ENCODE data around the gene ZNF787. TPM values are rescaled to one million over a fixed set of nuclear protein-coding genes. Genes with fewer than 3 reads are reported as not detected.

ZNF787 gene
- total and polyA plus RNA-seq, 10 donors = 16.6 to 53.8 (median 30.9) TPM

DNA sequence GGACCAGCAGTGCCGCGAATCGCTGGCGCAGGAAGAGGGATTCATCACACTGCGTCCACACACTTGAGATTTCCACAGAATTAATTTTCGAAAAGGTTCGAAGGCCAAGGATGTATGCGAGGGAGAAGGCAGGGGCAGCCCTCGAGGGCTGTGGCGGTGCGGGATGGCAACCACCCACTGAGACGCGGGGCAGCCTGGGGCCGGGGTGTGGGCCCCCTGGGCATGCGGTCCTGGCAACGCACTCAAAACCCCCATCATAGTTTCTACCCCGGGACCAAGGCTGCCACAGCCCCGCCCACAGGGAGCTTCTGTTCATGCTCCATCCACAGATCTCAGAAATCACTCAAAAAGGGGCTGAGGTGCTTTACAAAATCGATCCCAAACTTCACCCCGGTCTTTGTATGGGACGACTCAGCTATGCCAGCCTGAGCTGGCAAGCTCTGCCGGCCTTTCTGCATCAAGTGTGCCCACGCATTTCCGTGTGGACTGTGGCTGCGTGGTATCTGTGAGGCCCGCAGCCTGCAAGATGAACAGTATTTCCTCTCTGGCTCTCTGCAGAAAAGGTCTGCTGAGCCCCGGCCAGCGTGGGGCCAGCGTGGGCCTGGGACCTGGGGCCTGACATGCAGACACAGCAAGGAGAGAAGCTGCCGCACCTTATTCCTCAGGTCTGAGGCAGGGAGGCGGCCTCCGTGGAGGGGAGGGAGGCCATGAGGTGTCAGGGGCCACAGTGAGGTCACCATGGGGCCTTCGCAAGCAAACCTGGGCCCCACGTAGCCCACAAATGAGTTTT is 19.2 kb downstream of the ZNF787 start:
- TF ChIP-seq, protein P1, sequence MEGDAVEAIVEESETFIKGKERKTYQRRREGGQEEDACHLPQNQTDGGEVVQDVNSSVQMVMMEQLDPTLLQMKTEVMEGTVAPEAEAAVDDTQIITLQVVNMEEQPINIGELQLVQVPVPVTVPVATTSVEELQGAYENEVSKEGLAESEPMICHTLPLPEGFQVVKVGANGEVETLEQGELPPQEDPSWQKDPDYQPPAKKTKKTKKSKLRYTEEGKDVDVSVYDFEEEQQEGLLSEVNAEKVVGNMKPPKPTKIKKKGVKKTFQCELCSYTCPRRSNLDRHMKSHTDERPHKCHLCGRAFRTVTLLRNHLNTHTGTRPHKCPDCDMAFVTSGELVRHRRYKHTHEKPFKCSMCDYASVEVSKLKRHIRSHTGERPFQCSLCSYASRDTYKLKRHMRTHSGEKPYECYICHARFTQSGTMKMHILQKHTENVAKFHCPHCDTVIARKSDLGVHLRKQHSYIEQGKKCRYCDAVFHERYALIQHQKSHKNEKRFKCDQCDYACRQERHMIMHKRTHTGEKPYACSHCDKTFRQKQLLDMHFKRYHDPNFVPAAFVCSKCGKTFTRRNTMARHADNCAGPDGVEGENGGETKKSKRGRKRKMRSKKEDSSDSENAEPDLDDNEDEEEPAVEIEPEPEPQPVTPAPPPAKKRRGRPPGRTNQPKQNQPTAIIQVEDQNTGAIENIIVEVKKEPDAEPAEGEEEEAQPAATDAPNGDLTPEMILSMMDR (IDR thresholded peaks at IDR 0.05 in 8 of 11, conservative IDR thresholded peaks at IDR 0.05 in 3 of 11) = no peak
- TF ChIP-seq POLR2AphosphoS5 (IDR thresholded peaks at IDR 0.05) = peak in 1 of 3 donors; percentile 2
- TF ChIP-seq POLR2A (IDR thresholded peaks at IDR 0.05) = no peak
- Histone ChIP-seq H3K9me3 (no peaks in the 10 kb centered on the region), H3K27ac (peak overlapping the region in 5 of 8 donors; percentile 58 to 76 (median 73)), H3K36me3 (peaks cover 0 to 77% (median 36%) of the 10 kb centered on the region in 6 donors), H3K27me3 (replicated peaks in 1 of 7) (no peaks in the 10 kb centered on the region), H3K4me3 (no peak overlapping the region), H3K4me1 (peaks cover 15 to 80% (median 58%) of the 10 kb centered on the region in 6 donors)
- DNase-seq = no peak
- intact Hi-C loops (cut with DNase I; ENCODE audit: low total_unique reads) = no loop called here
- 73 to 76% (median 74%) methylated on average over 34 of the region's 34 CpGs for WGBS, 5 donors

DNA sequence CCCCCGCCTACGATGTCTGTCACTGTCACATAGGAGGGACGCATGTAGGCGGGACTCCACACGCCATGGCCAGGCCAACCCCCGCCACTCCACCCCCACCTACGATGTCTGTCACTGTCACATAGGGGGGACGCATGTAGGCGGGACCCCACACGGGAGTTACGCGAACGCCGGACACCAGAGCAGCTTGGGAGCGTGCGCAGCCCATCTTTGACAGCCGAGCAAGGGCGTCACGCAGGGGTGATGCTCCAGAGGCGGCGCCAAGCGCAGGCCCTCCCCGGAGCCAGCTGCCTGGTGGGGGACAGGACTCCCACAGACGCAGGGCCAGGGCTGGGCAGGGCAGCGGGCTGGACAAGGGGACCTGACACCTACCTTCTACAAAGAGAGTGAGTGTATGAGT is 20.0 kb downstream of the ZNF787 start:
- H3K4me1 ChIP-seq = peaks cover 6 to 79% (median 53%) of the 10 kb centered on the region in 6 donors
- TF ChIP-seq, protein P1 (IDR thresholded peaks at IDR 0.05 in 8 of 11, conservative IDR thresholded peaks at IDR 0.05 in 3 of 11) = no peak
- no peak for TF ChIP-seq POLR2A (IDR thresholded peaks at IDR 0.05)
- peak in 1 of 3 donors; percentile 63 for TF ChIP-seq POLR2AphosphoS5 (IDR thresholded peaks at IDR 0.05)
- intact Hi-C loops (cut with DNase I; ENCODE audit: low total_unique reads) = no loop called here
- no peaks in the 10 kb centered on the region for H3K9me3 ChIP-seq
- peaks cover 0 to 77% (median 32%) of the 10 kb centered on the region in 6 donors for H3K36me3 ChIP-seq
- 83 to 98% (median 85%) methylated on average over 5 to 25 of the region's 25 CpGs for WGBS, 5 donors
- peak; percentile 75 for DNase-seq
- H3K27me3 ChIP-seq (replicated peaks in 1 of 7) = no peaks in the 10 kb centered on the region
- peak overlapping the region in 3 of 8 donors; percentile 70 to 74 (median 73) for H3K27ac ChIP-seq
- H3K4me3 ChIP-seq = no peak overlapping the region

DNA sequence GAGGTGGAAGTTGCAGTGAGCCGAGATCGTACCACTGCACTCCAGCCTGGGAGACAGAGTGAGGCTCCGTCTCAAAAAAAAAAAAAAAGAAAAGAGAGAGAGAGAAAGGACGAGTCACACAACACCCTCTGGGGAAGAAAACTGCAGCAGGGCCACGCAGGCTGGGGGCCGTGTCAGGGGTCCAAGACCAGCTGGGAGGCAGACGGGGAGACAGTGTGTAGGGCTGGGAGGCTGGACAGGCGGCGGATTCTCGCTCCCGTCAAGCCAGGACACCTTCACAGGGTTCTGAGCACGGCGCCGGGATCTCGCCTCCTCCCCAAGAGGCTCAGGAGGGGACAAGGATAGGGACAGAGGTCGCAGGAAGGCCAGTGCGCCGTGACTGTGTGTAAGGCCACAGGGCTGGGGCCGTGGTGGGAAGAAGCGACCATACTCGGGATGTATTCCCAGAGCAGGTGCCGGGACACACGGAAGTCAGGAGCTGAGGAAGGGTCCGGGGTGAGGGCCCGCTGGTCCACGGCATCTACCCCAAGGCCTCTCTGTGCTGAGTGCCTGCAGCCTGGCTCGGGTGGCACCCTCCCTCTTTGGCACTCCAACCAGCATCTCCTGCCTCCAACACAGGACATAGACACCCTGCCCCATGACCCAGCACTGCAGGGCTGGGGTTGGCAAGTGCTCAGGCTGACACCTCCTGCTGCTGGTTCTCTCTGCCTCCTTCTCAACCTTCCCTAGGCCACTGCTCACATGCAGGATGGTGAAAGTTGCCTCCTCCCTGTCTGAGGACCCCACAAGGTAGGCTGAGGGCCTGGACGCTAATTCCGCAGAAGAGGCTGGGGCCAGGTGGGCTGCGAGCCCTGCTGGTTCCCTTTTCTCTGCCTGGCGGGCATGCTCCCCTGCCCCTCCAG is 21.2 kb downstream of the ZNF787 start:
- Histone ChIP-seq H3K36me3 (peaks cover 0 to 84% (median 32%) of the 10 kb centered on the region in 6 donors), H3K4me3 (no peak overlapping the region), H3K27ac (peak overlapping the region in 2 of 8 donors; percentile 3 to 21), H3K4me1 (peaks cover 0 to 79% (median 47%) of the 10 kb centered on the region in 6 donors), H3K9me3 (no peaks in the 10 kb centered on the region), H3K27me3 (replicated peaks in 1 of 7) (no peaks in the 10 kb centered on the region)
- TF ChIP-seq POLR2A (IDR thresholded peaks at IDR 0.05) (no peak), POLR2AphosphoS5 (IDR thresholded peaks at IDR 0.05) (peak in 2 of 3 donors; percentile 34 to 55)
- TF ChIP-seq, protein P1 (IDR thresholded peaks at IDR 0.05 in 8 of 11, conservative IDR thresholded peaks at IDR 0.05 in 3 of 11) = no peak
- intact Hi-C loops (cut with DNase I; ENCODE audit: low total_unique reads) = no loop called here
- DNase-seq = peak; percentile 66
- 80 to 89% (median 81%) methylated on average over 26 to 31 of the region's 31 CpGs for WGBS, 5 donors

Data from spleen (tissue), 11 donors.